ENCODE results near the gene NUMBL.
"Not testable (repeated sequence)": the region's sequence is repeated elsewhere in the genome, so short reads cannot be mapped to it uniquely, and the experiment has no call there.

GRCh38 chr19:40652303-40652702 lies 38.1 kb downstream of the NUMBL start:
- not testable (repeated sequence) for TF ChIP-seq CTCF (conservative IDR thresholded peaks at IDR 0.05; ENCODE audit: low read depth, low read length); POLR2A (IDR thresholded peaks at IDR 0.05; ENCODE audit: low read depth, low read length); ELK1 (IDR thresholded peaks at IDR 0.05; ENCODE audit: borderline replicate concordance, low read depth, low read length); CHD1 (IDR thresholded peaks at IDR 0.05; ENCODE audit: low read depth, low read length); MAFK (IDR thresholded peaks at IDR 0.05; ENCODE audit: low read depth, low read length); RCOR1 (IDR thresholded peaks at IDR 0.05; ENCODE audit: insufficient replicate concordance, low read length); MAZ (IDR thresholded peaks at IDR 0.05; ENCODE audit: borderline replicate concordance, low read depth, low read length); USF2 (IDR thresholded peaks at IDR 0.05; ENCODE audit: low read depth, low read length)
